Measurements from ENCODE around the gene ELF2.

The ELF2 gene

DNA sequence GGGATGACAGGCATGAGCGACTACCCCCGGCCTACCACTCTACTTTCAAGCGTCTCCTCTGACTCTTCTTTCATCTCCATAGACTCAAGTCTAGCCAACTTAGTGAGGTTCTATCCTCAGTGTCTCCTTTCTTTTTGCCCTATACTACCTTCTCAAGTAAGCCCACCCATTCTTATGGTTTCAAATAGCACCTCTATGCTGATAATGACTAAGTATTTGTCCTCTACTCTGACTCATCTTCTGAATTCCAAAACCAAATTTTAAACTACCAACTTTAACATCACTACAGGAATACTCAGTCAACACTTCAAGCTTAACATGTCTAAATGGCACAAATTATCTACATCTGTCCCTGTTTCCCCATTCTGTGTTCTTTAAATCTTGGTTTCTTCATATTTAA lies 47.8 kb downstream of the ELF2 start:
- ChIA-PET CTCF (interaction anchor here (0.6 to 0.7 kb wide), 2 partner anchors 91 to 98 kb away, joined by 3 read pairs; no protein-coding TSS in a partner anchor), POLR2A (no interaction called here)
- H3K36me3 ChIP-seq (ENCODE audit: control insufficient read depth in 2 of 2, insufficient read depth in 1 of 2, low read length in 2 of 2), result peaks cover 0 to 9% of the 10 kb centered on the region in 2 experiments; a peak in 2 of 3 replicates

DNA sequence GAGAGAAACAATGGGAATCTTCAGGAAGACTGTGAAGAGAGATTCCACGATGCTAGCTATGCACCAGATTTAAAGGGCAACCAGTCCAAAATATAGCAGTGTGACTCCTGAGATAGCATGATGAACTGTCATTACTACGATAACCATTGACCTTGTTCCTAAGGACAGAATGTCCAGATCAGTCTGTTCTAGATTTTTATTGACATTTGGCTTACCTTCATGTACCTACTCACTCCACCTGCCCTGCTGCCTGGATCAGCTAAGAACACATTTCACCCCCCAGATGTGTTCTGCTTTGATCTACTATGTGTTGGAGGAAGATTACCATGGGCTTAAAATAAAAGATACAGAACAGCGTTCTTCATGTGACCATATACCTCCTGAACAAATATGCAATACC lies 50.1 kb downstream of the ELF2 start:
- H3K4me3 ChIP-seq (ENCODE audit: low read depth, low read length), result no peak overlapping the region
- no peak overlapping the region for H3K27ac ChIP-seq (ENCODE audit: extremely low read depth, low read depth, low read length)
- TF ChIP-seq SP7 (tag by site-specific recombination; IDR thresholded peaks at IDR 0.05) (no peak), ZNF302 (tag by site-specific recombination; IDR thresholded peaks at IDR 0.05; ENCODE audit: low read depth) (no peak), ZNF777 (tag by site-specific recombination; IDR thresholded peaks at IDR 0.05; ENCODE audit: borderline replicate concordance) (no peak), ZNF155 (tag by site-specific recombination; IDR thresholded peaks at IDR 0.05) (no peak), ZNF621 (tag by site-specific recombination; IDR thresholded peaks at IDR 0.05) (no peak), OVOL3 (tag by site-specific recombination; IDR thresholded peaks at IDR 0.05) (no peak), BCL11B (tag by site-specific recombination; IDR thresholded peaks at IDR 0.05; ENCODE audit: low read depth) (no peak), ZBTB1 (tag by site-specific recombination; IDR thresholded peaks at IDR 0.05) (no peak)
- TF ChIP-seq, protein P1, sequence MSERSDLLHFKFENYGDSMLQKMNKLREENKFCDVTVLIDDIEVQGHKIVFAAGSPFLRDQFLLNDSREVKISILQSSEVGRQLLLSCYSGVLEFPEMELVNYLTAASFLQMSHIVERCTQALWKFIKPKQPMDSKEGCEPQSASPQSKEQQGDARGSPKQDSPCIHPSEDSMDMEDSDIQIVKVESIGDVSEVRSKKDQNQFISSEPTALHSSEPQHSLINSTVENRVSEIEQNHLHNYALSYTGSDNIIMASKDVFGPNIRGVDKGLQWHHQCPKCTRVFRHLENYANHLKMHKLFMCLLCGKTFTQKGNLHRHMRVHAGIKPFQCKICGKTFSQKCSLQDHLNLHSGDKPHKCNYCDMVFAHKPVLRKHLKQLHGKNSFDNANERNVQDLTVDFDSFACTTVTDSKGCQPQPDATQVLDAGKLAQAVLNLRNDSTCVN (tag by site-specific recombination; optimal IDR thresholded peaks at IDR 0.05), result no peak
- TF ChIP-seq, protein P2, sequence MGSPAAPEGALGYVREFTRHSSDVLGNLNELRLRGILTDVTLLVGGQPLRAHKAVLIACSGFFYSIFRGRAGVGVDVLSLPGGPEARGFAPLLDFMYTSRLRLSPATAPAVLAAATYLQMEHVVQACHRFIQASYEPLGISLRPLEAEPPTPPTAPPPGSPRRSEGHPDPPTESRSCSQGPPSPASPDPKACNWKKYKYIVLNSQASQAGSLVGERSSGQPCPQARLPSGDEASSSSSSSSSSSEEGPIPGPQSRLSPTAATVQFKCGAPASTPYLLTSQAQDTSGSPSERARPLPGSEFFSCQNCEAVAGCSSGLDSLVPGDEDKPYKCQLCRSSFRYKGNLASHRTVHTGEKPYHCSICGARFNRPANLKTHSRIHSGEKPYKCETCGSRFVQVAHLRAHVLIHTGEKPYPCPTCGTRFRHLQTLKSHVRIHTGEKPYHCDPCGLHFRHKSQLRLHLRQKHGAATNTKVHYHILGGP (tag by site-specific recombination; IDR thresholded peaks at IDR 0.05), result no peak
- H3K36me3 ChIP-seq (ENCODE audit: control insufficient read depth in 2 of 2, insufficient read depth in 1 of 2, low read length in 2 of 2), result peaks cover 0 to 7% of the 10 kb centered on the region in 2 experiments; a peak in 1 of 3 replicates
- no peaks in the 10 kb centered on the region for H3K4me1 ChIP-seq (ENCODE audit: control insufficient read depth, insufficient read depth, low read length)
- no peaks in the 10 kb centered on the region for H3K9me3 ChIP-seq (ENCODE audit: control insufficient read depth, insufficient read depth, low read depth, low read length)
- ChIA-PET POLR2A (no interaction called here), CTCF (interaction anchor here (0.9 kb wide), 1 partner anchor 27 kb away, joined by 3 read pairs; no protein-coding TSS in a partner anchor)

More for the DNA sequence above, 47.8 kb downstream of the ELF2 start:
- no peaks in the 10 kb centered on the region for H3K4me1 ChIP-seq (ENCODE audit: control insufficient read depth, insufficient read depth, low read length)
- no peak overlapping the region for H3K27ac ChIP-seq (ENCODE audit: extremely low read depth, low read depth, low read length)
- no peak overlapping the region for H3K4me3 ChIP-seq (ENCODE audit: low read depth, low read length)
- no peaks in the 10 kb centered on the region for H3K9me3 ChIP-seq (ENCODE audit: control insufficient read depth, insufficient read depth, low read depth, low read length)
- no peak for TF ChIP-seq ZNF133 (tag by site-specific recombination; IDR thresholded peaks at IDR 0.05)

DNA sequence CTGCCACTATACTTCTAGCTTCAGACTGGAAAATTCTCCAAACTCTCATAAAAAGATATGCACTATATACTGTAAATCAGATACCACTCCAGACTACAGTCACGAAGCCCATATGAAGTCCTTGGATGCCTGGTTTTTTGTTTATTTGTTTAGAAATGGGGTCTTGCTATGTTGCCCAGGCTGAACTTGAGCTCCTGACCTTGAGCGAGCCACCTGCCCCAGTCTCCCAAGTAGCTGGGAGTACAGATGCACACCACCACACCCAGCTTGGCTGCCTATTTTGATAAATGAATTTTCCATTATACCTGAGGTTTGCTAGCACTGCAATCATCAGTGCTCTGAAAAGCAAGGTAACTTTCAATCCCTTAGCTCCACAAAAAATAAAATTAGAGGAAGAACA lies 53.1 kb downstream of the ELF2 start:
- Histone ChIP-seq H3K4me3 (ENCODE audit: low read depth, low read length) (no peak overlapping the region), H3K36me3 (ENCODE audit: control insufficient read depth in 2 of 2, insufficient read depth in 1 of 2, low read length in 2 of 2) (peaks cover 0 to 7% of the 10 kb centered on the region in 2 experiments; a peak in 1 of 3 replicates), H3K4me1 (ENCODE audit: control insufficient read depth, insufficient read depth, low read length) (no peaks in the 10 kb centered on the region), H3K9me3 (ENCODE audit: control insufficient read depth, insufficient read depth, low read depth, low read length) (no peaks in the 10 kb centered on the region), H3K27ac (ENCODE audit: extremely low read depth, low read depth, low read length) (no peak overlapping the region)
- POLR2A ChIA-PET, result no interaction called here
- no peak for TF ChIP-seq ZNF16 (tag by site-specific recombination; IDR thresholded peaks at IDR 0.05; ENCODE audit: low read depth)
- no peak for TF ChIP-seq ZNF76 (tag by site-specific recombination; IDR thresholded peaks at IDR 0.05; ENCODE audit: borderline replicate concordance, low read depth)
- TF ChIP-seq ZNF114 (tag by site-specific recombination; IDR thresholded peaks at IDR 0.05), result no peak
- TF ChIP-seq ZSCAN16 (tag by site-specific recombination; IDR thresholded peaks at IDR 0.05), result no peak
- TF ChIP-seq ZNF169 (tag by site-specific recombination; IDR thresholded peaks at IDR 0.05), result no peak
- no peak for TF ChIP-seq ZNF433 (tag by site-specific recombination; IDR thresholded peaks at IDR 0.05; ENCODE audit: low read depth)
- TF ChIP-seq, protein P3, sequence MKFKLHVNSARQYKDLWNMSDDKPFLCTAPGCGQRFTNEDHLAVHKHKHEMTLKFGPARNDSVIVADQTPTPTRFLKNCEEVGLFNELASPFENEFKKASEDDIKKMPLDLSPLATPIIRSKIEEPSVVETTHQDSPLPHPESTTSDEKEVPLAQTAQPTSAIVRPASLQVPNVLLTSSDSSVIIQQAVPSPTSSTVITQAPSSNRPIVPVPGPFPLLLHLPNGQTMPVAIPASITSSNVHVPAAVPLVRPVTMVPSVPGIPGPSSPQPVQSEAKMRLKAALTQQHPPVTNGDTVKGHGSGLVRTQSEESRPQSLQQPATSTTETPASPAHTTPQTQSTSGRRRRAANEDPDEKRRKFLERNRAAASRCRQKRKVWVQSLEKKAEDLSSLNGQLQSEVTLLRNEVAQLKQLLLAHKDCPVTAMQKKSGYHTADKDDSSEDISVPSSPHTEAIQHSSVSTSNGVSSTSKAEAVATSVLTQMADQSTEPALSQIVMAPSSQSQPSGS (tag by site-specific recombination; IDR thresholded peaks at IDR 0.05; ENCODE audit: low read depth), result no peak
- TF ChIP-seq ZNF324 (tag by site-specific recombination; IDR thresholded peaks at IDR 0.05), result no peak
- no peak for TF ChIP-seq OSR2 (tag by site-specific recombination; IDR thresholded peaks at IDR 0.05)
- no peak for TF ChIP-seq ZNF416 (tag by site-specific recombination; IDR thresholded peaks at IDR 0.05)
- TF ChIP-seq ZBTB1 (tag by site-specific recombination; IDR thresholded peaks at IDR 0.05), result no peak
- no peak for TF ChIP-seq ZNF514 (tag by site-specific recombination; IDR thresholded peaks at IDR 0.05)
- no peak for TF ChIP-seq ZNF747 (tag by site-specific recombination; IDR thresholded peaks at IDR 0.05)
- TF ChIP-seq ZNF132 (tag by site-specific recombination; IDR thresholded peaks at IDR 0.05; ENCODE audit: borderline replicate concordance), result no peak
- no peak for TF ChIP-seq KLF10 (tag by site-specific recombination; IDR thresholded peaks at IDR 0.05)
- TF ChIP-seq, protein P4, sequence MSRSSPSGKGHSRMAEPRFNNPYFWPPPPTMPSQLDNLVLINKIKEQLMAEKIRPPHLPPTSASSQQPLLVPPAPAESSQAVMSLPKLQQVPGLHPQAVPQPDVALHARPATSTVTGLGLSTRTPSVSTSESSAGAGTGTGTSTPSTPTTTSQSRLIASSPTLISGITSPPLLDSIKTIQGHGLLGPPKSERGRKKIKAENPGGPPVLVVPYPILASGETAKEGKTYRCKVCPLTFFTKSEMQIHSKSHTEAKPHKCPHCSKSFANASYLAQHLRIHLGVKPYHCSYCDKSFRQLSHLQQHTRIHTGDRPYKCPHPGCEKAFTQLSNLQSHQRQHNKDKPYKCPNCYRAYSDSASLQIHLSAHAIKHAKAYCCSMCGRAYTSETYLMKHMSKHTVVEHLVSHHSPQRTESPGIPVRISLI (tag by site-specific recombination; IDR thresholded peaks at IDR 0.05), result no peak
- no peak for TF ChIP-seq HOXA7 (CRISPR knock-in tag; IDR thresholded peaks at IDR 0.05; ENCODE audit: borderline replicate concordance)
- CTCF ChIA-PET, result interaction anchor here (0.6 kb wide), 1 partner anchor 54 kb away, joined by 3 read pairs; no protein-coding TSS in a partner anchor
